Large intestine (tissue), 3 donors: ENCODE measurements around the gene KLF4. TPM values are rescaled to one million over a fixed set of nuclear protein-coding genes. Genes with fewer than 3 reads are reported as not detected.
A peak's percentile ranks its signal among the peaks of the same experiment; 100 is the strongest.
"Not testable (repeated sequence)": the region's sequence is repeated elsewhere in the genome, so short reads cannot be mapped to it uniquely, and the experiment has no call there.

Source experiments
- DNase-seq, 2 donors: peaks; one replicate each; pipeline versions ENCODE4 v3.0.0 to v3.0.0-alpha.2; 2013
- H3K27ac ChIP-seq: one replicate; pipeline ENCODE4 v1.5.1; 2013; ENCODE audit warnings: low read length
- H3K27me3 ChIP-seq: 2 replicates; pipeline ENCODE4 v1.6.1; 2013; ENCODE audit warnings: low read length; ENCODE audit not compliant: control insufficient read depth, insufficient read depth
- H3K36me3 ChIP-seq: 2 replicates; pipeline ENCODE4 v1.6.1; 2013; ENCODE audit warnings: low read length; ENCODE audit not compliant: control insufficient read depth, insufficient read depth
- H3K4me1 ChIP-seq: one replicate; pipeline ENCODE4 v1.6.1; 2013; ENCODE audit warnings: low read length; ENCODE audit not compliant: control insufficient read depth, insufficient read depth
- H3K4me3 ChIP-seq: one replicate; pipeline ENCODE4 v1.5.1; 2013; ENCODE audit warnings: low read length
- H3K9me3 ChIP-seq: one replicate; pipeline ENCODE4 v1.6.1; 2013; ENCODE audit warnings: mild to moderate bottlenecking, low read depth, low read length, moderate library complexity; ENCODE audit not compliant: control insufficient read depth
- WGBS: methylation state at CpG from one replicate; pipeline ENCODE4 v1.1.5; 2013; ENCODE audit warnings: low lambda C conversion rate; ENCODE audit not compliant: insufficient coverage; 5-methylcytosine and 5-hydroxymethylcytosine counted together
- polyA plus RNA-seq: library from polyadenylated mRNA; unstranded; fragments of 120-200 nt; gene quantifications from one replicate; pipeline ENCODE4 v1.2.1, GENCODE V29; 2013

Gene KLF4
- polyA plus RNA-seq, 1 donor: 100 TPM

GRCh38 chr9:107513464-107514100 is 24.0 kb upstream of the KLF4 start:
- no peak overlapping the region for H3K4me3 ChIP-seq
- WGBS: no CpG with 5 or more reads among the region's 2 CpGs
- no peaks in the 10 kb centered on the region for H3K27me3 ChIP-seq
- no peak overlapping the region for H3K27ac ChIP-seq
- no peaks in the 10 kb centered on the region for H3K36me3 ChIP-seq
- no peaks in the 10 kb centered on the region for H3K9me3 ChIP-seq
- no peak for DNase-seq
- H3K4me1 ChIP-seq: no peaks in the 10 kb centered on the region

GRCh38 chr9:107504585-107505455 is 15.3 kb upstream of the KLF4 start:
- Histone ChIP-seq H3K36me3 (no peaks in the 10 kb centered on the region), H3K4me1 (no peaks in the 10 kb centered on the region), H3K27me3 (no peaks in the 10 kb centered on the region), H3K4me3 (no peak overlapping the region), H3K27ac (peak overlapping the region; percentile 3), H3K9me3 (no peaks in the 10 kb centered on the region)
- DNase-seq: peak in 1 of 2 donors; percentile 59
- no CpG with 5 or more reads among the region's 7 CpGs for WGBS

- Histone ChIP-seq H3K27me3 (no peaks in the 10 kb centered on the region), H3K36me3 (no peaks in the 10 kb centered on the region), H3K27ac (no peak overlapping the region), H3K9me3 (no peaks in the 10 kb centered on the region), H3K4me1 (no peaks in the 10 kb centered on the region), H3K4me3 (no peak overlapping the region)
- no peak for DNase-seq
- WGBS: no CpG with 5 or more reads among the region's 3 CpGs
Observed at GRCh38 chr9:107502464-107502863, 12.9 kb upstream of the KLF4 start.

GRCh38 chr9:107500421-107501200 is 11.0 kb upstream of the KLF4 start:
- H3K4me1 ChIP-seq, H3K36me3 ChIP-seq, H3K27ac ChIP-seq, H3K27me3 ChIP-seq, H3K9me3 ChIP-seq, DNase-seq, H3K4me3 ChIP-seq: not testable (repeated sequence)
- WGBS: 100% methylated on average over 3 of the region's 17 CpGs

GRCh38 chr9:107496976-107497375 is 7.4 kb upstream of the KLF4 start:
- Histone ChIP-seq H3K4me3 (no peak overlapping the region), H3K27me3 (peaks cover under 1% of the 10 kb centered on the region), H3K4me1 (peaks cover 5% of the 10 kb centered on the region), H3K27ac (no peak overlapping the region), H3K9me3 (no peaks in the 10 kb centered on the region), H3K36me3 (no peaks in the 10 kb centered on the region)
- WGBS: no CpG with 5 or more reads among the region's 2 CpGs
- DNase-seq: no peak

GRCh38 chr9:107492381-107492970 is 2.9 kb upstream of the KLF4 start:
- peaks cover 10% of the 10 kb centered on the region for H3K9me3 ChIP-seq
- peaks cover 24% of the 10 kb centered on the region for H3K4me1 ChIP-seq
- no peak overlapping the region for H3K4me3 ChIP-seq
- WGBS: no CpG with 5 or more reads among the region's 4 CpGs
- peak in 1 of 2 donors; percentile 57 for DNase-seq
- H3K27me3 ChIP-seq: peaks cover 33% of the 10 kb centered on the region
- no peaks in the 10 kb centered on the region for H3K36me3 ChIP-seq
- H3K27ac ChIP-seq: no peak overlapping the region

- H3K27me3 ChIP-seq: peaks cover 41% of the 10 kb centered on the region
- no CpG with 5 or more reads among the region's 43 CpGs for WGBS
- H3K27ac ChIP-seq: no peak overlapping the region
- H3K9me3 ChIP-seq: peaks cover 11% of the 10 kb centered on the region
- peak overlapping the region; percentile 82 for H3K4me3 ChIP-seq
- peaks cover 10% of the 10 kb centered on the region for H3K36me3 ChIP-seq
- H3K4me1 ChIP-seq: peaks cover 30% of the 10 kb centered on the region
- DNase-seq: peak in 1 of 2 donors; percentile 61
Observed at GRCh38 chr9:107491081-107492053, 1.8 kb upstream of the KLF4 start.

- peaks cover 30% of the 10 kb centered on the region for H3K4me1 ChIP-seq
- H3K27ac ChIP-seq: peak overlapping the region; percentile 66
- peak overlapping the region; percentile 82 for H3K4me3 ChIP-seq
- 0% methylated on average over 2 of the region's 23 CpGs for WGBS
- DNase-seq: not testable (repeated sequence)
- peaks cover 41% of the 10 kb centered on the region for H3K27me3 ChIP-seq
- H3K36me3 ChIP-seq: peaks cover 17% of the 10 kb centered on the region
- peaks cover 11% of the 10 kb centered on the region for H3K9me3 ChIP-seq
Observed at GRCh38 chr9:107490606-107490970, 1.0 kb upstream of the KLF4 start.

DNA sequence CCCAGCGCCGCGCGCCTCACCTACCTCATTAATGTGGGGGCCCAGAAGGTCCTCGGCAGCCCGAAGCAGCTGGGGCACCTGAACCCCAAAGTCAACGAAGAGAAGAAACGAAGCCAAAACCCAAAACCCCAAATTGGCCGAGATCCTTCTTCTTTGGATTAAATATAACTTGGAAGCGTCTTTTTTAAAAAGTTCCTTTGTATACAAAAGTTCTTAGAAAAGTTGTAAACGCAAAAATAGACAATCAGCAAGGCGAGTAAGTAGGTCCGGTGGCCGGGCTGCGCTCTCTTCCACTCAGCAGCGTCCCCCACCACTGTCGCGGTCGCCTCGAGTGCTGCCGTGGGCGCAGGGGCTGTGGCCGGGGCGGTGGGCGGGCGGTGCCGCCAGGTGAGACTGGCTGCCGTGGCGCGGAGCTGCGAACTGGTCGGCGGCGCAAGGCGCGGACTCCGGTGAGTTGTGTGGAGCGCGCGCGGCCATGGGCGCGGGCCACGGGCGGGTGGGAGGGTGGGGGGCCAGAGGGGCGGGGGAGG is 360 bp downstream of the KLF4 start:
- Histone ChIP-seq H3K4me3 (peak overlapping the region; percentile 62), H3K4me1 (peaks cover 30% of the 10 kb centered on the region), H3K36me3 (peaks cover 24% of the 10 kb centered on the region), H3K9me3 (peaks cover 11% of the 10 kb centered on the region), H3K27ac (peak overlapping the region; percentile 72), H3K27me3 (peaks cover 41% of the 10 kb centered on the region)
- peak; percentile 33 to 78 for DNase-seq
- WGBS: 0% methylated on average over 2 of the region's 46 CpGs
